SJCRH30 (cell line): ENCODE data around the gene SAMD14. TPM values are rescaled to one million over a fixed set of nuclear protein-coding genes. Genes with fewer than 3 reads are reported as not detected.
"Not testable (repeated sequence)": the region's sequence is repeated elsewhere in the genome, so short reads cannot be mapped to it uniquely, and the experiment has no call there.

Source experiments
- DNase-seq, 2 experiments: peaks; one replicate each; pipeline ENCODE4 v3.0.0-alpha.2; 2015 to 2020
- H3K27ac ChIP-seq: fragments of 250-450 bp; sonication (Bioruptor Pico); 2 replicates; pipeline ENCODE4 v1.5.1; 2020; ENCODE audit warnings: mild to moderate bottlenecking, moderate library complexity
- H3K27me3 ChIP-seq: fragments of 250-450 bp; sonication (Bioruptor Pico); 2 replicates; pipeline ENCODE4 v1.5.1; 2020; ENCODE audit warnings: mild to moderate bottlenecking, moderate library complexity
- H3K36me3 ChIP-seq: fragments of 250-450 bp; sonication (Bioruptor Pico); 2 replicates; pipeline ENCODE4 v1.5.1; 2020; ENCODE audit warnings: mild to moderate bottlenecking, moderate library complexity
- H3K4me1 ChIP-seq: fragments of 250-450 bp; sonication (Bioruptor Pico); 2 replicates; pipeline ENCODE4 v1.5.1; 2020; ENCODE audit warnings: mild to moderate bottlenecking, moderate library complexity
- H3K4me3 ChIP-seq: fragments of 250-450 bp; sonication (Bioruptor Pico); 2 replicates; pipeline ENCODE4 v1.5.1; 2020; ENCODE audit warnings: mild to moderate bottlenecking, moderate library complexity
- H3K9me3 ChIP-seq: fragments of 250-450 bp; sonication (Bioruptor Pico); replicated peaks from 2 replicates; pipeline ENCODE4 v1.5.1; 2020; ENCODE audit warnings: mild to moderate bottlenecking, moderate library complexity
- total RNA-seq: library from RNA; depleted of rRNA; stranded (reverse); fragments of >200 nt; shearing (Covaris generic); gene quantifications from 2 replicates; pipeline ENCODE4 v1.2.3, GENCODE V29; 2014; rRNA removed

The SAMD14 gene
- total RNA-seq, 1 experiment from 2014 or later, result 3.1 TPM

DNA sequence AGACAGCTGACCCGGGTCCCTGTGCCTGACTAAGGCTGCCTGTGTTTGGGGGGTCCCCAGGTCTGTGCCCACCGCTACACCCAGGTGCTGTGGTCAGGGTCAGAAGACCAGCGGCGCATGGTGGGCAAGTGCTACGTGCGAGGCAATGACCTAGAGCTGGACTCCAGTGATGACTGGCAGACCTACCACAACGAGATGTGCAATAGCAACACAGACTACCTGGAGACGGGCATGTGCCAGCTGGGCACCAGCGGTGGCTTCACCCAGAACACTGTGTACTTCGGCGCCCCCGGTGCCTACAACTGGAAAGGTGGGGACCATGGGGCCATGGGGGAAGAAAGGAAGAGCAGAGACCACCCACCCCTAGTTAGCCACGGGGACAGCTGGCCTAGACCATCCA, 62.0 kb downstream of the SAMD14 start:
- DNase-seq, result no peak
- Histone ChIP-seq H3K9me3 (no peaks in the 10 kb centered on the region), H3K36me3 (no peaks in the 10 kb centered on the region; the same call in 1 of the 2 replicates), H3K4me3 (no peak overlapping the region), H3K27me3 (no peaks in the 10 kb centered on the region), H3K27ac (no peak overlapping the region), H3K4me1 (peaks cover 13% of the 10 kb centered on the region)

DNA sequence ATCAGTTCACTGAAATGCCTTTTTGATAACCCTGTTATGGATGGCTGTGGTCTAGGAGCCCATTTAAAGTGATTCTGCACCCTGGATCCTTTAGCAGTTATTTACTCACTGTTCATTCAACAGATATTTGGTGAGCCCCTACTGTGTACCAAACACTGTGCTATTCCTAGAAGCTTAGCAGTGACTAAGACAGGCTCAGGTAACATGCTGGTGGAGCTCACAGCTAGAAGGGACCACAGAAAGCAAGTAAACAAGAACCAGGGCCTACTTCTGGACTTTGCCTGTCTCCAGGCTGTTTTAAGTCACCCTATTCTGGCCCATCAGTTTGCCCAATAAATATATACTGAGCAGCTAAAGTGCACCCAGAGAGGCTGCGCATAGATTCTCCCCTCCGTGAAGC, 63.0 kb downstream of the SAMD14 start:
- Histone ChIP-seq H3K27ac (no peak overlapping the region), H3K36me3 (no peaks in the 10 kb centered on the region; the same call in 1 of the 2 replicates), H3K9me3 (no peaks in the 10 kb centered on the region), H3K27me3 (no peaks in the 10 kb centered on the region), H3K4me1 (peaks cover 13% of the 10 kb centered on the region), H3K4me3 (no peak overlapping the region)
- DNase-seq, result no peak

GRCh38 chr17:50065056-50065455, 64.9 kb downstream of the SAMD14 start:
- peaks cover 16% of the 10 kb centered on the region for H3K4me1 ChIP-seq
- H3K27me3 ChIP-seq, result no peaks in the 10 kb centered on the region
- no peak overlapping the region for H3K4me3 ChIP-seq
- H3K9me3 ChIP-seq, result no peaks in the 10 kb centered on the region
- H3K36me3 ChIP-seq, result no peaks in the 10 kb centered on the region; the same call in 1 of the 2 replicates
- DNase-seq, result no peak
- peak overlapping the region; percentile 33 for H3K27ac ChIP-seq

GRCh38 chr17:50064253-50065001, 65.5 kb downstream of the SAMD14 start:
- no peak overlapping the region for H3K4me3 ChIP-seq
- no peaks in the 10 kb centered on the region for H3K27me3 ChIP-seq
- no peaks in the 10 kb centered on the region for H3K9me3 ChIP-seq
- DNase-seq, result peak; percentile 59 to 64
- H3K4me1 ChIP-seq, result peaks cover 20% of the 10 kb centered on the region
- H3K27ac ChIP-seq, result peak overlapping the region; percentile 33
- no peaks in the 10 kb centered on the region; the same call in 1 of the 2 replicates for H3K36me3 ChIP-seq

DNA sequence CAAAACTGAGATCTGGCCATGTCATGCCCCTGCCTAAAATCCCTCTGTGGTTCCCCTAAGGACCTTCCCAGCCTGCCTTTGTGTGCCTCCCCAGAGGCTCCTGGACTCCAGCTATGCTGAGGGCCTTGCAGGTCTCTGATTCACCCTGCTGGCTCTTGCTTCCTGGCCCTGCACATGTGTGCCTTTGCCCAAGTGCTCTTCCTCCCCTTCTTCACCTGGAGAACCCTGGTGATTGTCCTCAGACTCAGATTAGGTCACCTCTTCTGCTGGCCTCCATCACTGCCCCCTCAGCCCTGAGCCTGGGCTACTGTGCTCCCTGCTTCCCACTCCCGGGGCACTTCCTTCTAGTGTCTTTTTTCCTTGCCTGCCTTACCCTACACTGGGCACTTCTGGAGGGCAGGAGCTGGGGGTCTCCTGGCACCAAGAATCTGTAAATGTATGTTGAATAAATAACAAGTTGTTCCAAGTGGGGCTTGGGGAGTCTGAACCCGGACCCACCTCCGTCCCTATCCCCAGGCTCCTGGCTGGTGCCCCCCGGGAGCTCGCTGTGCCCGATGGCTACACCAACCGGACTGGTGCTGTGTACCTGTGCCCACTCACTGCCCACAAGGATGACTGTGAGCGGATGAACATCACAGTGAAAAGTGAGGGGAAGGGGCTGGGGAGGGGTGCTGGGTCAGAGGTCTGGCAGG, 66.3 kb downstream of the SAMD14 start:
- H3K27ac ChIP-seq, result no peak overlapping the region

GRCh38 chr17:50062293-50063243, 67.4 kb downstream of the SAMD14 start:
- DNase-seq, result peak; percentile 23 to 24
- Histone ChIP-seq H3K4me3 (no peak overlapping the region), H3K4me1 (peaks cover 22% of the 10 kb centered on the region)

More for the DNA sequence above, 66.3 kb downstream of the SAMD14 start:
- no peak for DNase-seq
- Histone ChIP-seq H3K4me3 (no peak overlapping the region), H3K36me3 (no peaks in the 10 kb centered on the region; the same call in 1 of the 2 replicates), H3K4me1 (peaks cover 22% of the 10 kb centered on the region), H3K9me3 (no peaks in the 10 kb centered on the region), H3K27me3 (no peaks in the 10 kb centered on the region)

GRCh38 chr17:50061713-50062045, 68.3 kb downstream of the SAMD14 start:
- H3K27ac ChIP-seq, H3K27me3 ChIP-seq, H3K9me3 ChIP-seq, DNase-seq, H3K36me3 ChIP-seq, H3K4me3 ChIP-seq: not testable (repeated sequence)
- peaks cover 22% of the 10 kb centered on the region for H3K4me1 ChIP-seq

More at GRCh38 chr17:50062293-50063243, 67.4 kb downstream of the SAMD14 start:
- H3K27ac ChIP-seq, result no peak overlapping the region
- H3K36me3 ChIP-seq, result no peaks in the 10 kb centered on the region; the same call in 1 of the 2 replicates
- no peaks in the 10 kb centered on the region for H3K27me3 ChIP-seq
- no peaks in the 10 kb centered on the region for H3K9me3 ChIP-seq

GRCh38 chr17:50060951-50061712, 68.8 kb downstream of the SAMD14 start:
- Histone ChIP-seq H3K27me3 (no peaks in the 10 kb centered on the region), H3K27ac (no peak overlapping the region), H3K4me3 (no peak overlapping the region), H3K4me1 (peaks cover 22% of the 10 kb centered on the region), H3K9me3 (no peaks in the 10 kb centered on the region), H3K36me3 (no peaks in the 10 kb centered on the region; the same call in 1 of the 2 replicates)
- no peak for DNase-seq

Other genes starting within 250 kb of the SAMD14 start
- 0.10 and 0.34 TPM in 2 replicates for gene DLX4, start 161.0 kb downstream of the SAMD14 start, total RNA-seq
- not detected in 2 replicates for gene DLX3, start 134.9 kb downstream of the SAMD14 start, total RNA-seq
- 2.9 and 3.7 TPM in 2 replicates for gene ITGA3, start 74.0 kb downstream of the SAMD14 start, total RNA-seq
- 10.7 and 12.5 TPM in 2 replicates for gene PDK2, start 34.8 kb downstream of the SAMD14 start, total RNA-seq
- gene PPP1R9B, start 20.5 kb upstream of the SAMD14 start, total RNA-seq, result 32.1 TPM in 2 replicates
- gene SGCA, start 35.8 kb upstream of the SAMD14 start, total RNA-seq, result 43.2 and 43.4 TPM in 2 replicates
- 4.2 and 4.4 TPM in 2 replicates for gene COL1A1, start 71.5 kb upstream of the SAMD14 start, total RNA-seq
- gene TMEM92, start 144.3 kb upstream of the SAMD14 start, total RNA-seq, result not detected in 2 replicates
- gene XYLT2, start 216.0 kb upstream of the SAMD14 start, total RNA-seq, result 17.9 and 18.5 TPM in 2 replicates
- gene MRPL27, start 243.0 kb upstream of the SAMD14 start, total RNA-seq, result 43.8 and 44.4 TPM in 2 replicates
- 18.4 and 20.8 TPM in 2 replicates for gene EME1, start 243.1 kb upstream of the SAMD14 start, total RNA-seq